ENCODE measurements around the gene U2AF2.

U2AF2 gene

DNA sequence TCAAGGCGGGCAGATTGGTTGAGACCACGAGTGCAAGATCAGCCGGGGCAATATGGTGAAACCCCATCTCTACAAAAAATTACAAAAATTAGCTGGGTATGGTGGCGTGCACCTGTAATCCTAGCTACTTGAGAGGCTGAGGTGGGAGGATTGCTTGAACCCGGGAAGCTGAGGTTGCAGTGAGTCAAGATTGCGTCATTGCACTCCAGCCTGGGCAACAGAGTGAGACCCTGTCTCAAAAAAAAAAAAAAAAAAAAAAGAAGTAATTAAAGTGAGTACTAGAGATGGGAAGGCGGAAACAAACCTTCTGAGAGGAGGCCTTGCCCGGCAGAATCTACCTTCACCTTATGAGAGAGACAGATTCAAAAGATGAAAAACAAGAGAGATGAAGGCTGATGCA is 68.7 kb downstream of the U2AF2 start:
- no peak overlapping the region for H3K27ac Mint-ChIP-seq
- H3K36me3 Mint-ChIP-seq (ENCODE audit: low read depth) = no peaks in the 10 kb centered on the region
- no peaks in the 10 kb centered on the region for H3K27me3 Mint-ChIP-seq (ENCODE audit: low read depth)
- H3K4me3 Mint-ChIP-seq = no peak overlapping the region
- H3K4me1 Mint-ChIP-seq (ENCODE audit: low read depth) = no peaks in the 10 kb centered on the region
- H3K9me3 Mint-ChIP-seq = peaks cover 32% of the 10 kb centered on the region

Measured in T-helper 1 cell treated with Interleukin-12 subunit alpha and Interleukin-12 subunit beta and Interleukin-4 antibody, amounts not matched to agents 30 μg/mL and 1 μg/mL, for 36 hours (primary cell).